SU-DHL-6 (cell line): ENCODE data around the gene NR2F6.

Experiments used
- CTCF ChIP-seq: fragments of 200-600 bp; sonication (generic); IDR thresholded peaks from one replicate; pipeline ENCODE4 v1.5.1; 2017; ENCODE audit warnings: antibody characterized with exemption, mild to moderate bottlenecking, low read length, moderate library complexity; ENCODE audit not compliant: insufficient read depth, poor library complexity, severe bottlenecking
- EZH2phosphoT487 ChIP-seq: fragments of 200-600 bp; sonication (generic), shearing (Covaris generic); conservative IDR thresholded peaks from 2 replicates; pipeline ENCODE4 v1.6.1; 2018; ENCODE audit warnings: mild to moderate bottlenecking, antibody characterized with exemption, low read length, moderate library complexity, mixed read lengths

GRCh38 chr19:17214508-17215126, 31.1 kb downstream of the NR2F6 start:
- no peak for TF ChIP-seq EZH2phosphoT487
- no peak for TF ChIP-seq CTCF
